Measurements from ENCODE around the gene CERK.
"Not testable (repeated sequence)": the region's sequence is repeated elsewhere in the genome, so short reads cannot be mapped to it uniquely, and the experiment has no call there.

CERK gene

GRCh38 chr22:46635756-46636155 is 102.3 kb downstream of the CERK start:
- H3K4me3 ChIP-seq (replicated peaks; ENCODE audit: low read depth, low read length) = no peak overlapping the region
- peak; percentile 5 for TF ChIP-seq CTCF (IDR thresholded peaks at IDR 0.05; ENCODE audit: insufficient read depth, low read length, poor library complexity, severe bottlenecking)
- no peak for DNase-seq (ENCODE audit: extremely low read depth, insufficient read length)
- no peaks in the 10 kb centered on the region for H3K27me3 ChIP-seq (replicated peaks; ENCODE audit: control insufficient read depth, insufficient read depth, low read length)
- no peaks in the 10 kb centered on the region; the same call in none of the 2 replicates for H3K36me3 ChIP-seq (ENCODE audit: control insufficient read depth, insufficient read depth, low read length)

- not testable (repeated sequence) for DNase-seq (ENCODE audit: extremely low read depth, insufficient read length); H3K36me3 ChIP-seq (ENCODE audit: control insufficient read depth, insufficient read depth, low read length)
Observed at GRCh38 chr22:46634973-46635685, 102.9 kb downstream of the CERK start.

More at GRCh38 chr22:46634973-46635685, 102.9 kb downstream of the CERK start:
- not testable (repeated sequence) for H3K27me3 ChIP-seq (replicated peaks; ENCODE audit: control insufficient read depth, insufficient read depth, low read length); H3K4me3 ChIP-seq (replicated peaks; ENCODE audit: low read depth, low read length)
